DMS153 (cell line): ENCODE results near the gene NINL.
"Not testable (repeated sequence)": the region's sequence is repeated elsewhere in the genome, so short reads cannot be mapped to it uniquely, and the experiment has no call there.

Source experiments
- DNase-seq: peaks from one replicate; lab custom pipeline; 2025; lab: John Stamatoyannopoulos, UW

The NINL gene

DNA sequence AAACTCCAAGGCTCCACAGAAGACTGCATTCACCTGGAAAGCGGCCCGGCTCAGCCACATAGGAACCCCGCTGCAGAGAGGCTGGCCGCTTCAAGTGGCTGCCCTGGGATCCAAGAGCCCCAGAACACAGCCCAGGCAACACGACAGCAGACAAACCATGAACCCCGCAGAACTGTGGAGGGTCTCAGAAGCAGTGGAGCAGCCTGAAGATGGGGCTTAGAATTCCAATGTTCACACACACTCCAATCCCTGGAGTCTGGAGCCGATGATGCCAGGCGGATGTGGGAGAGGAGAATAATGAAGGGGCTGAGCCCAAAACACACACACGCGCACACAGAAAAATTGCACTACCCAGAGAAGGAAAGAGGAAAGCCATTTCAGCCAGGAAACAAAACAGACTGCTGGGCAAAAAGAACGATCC is 52.4 kb downstream of the NINL start:
- no peak for DNase-seq

DNA sequence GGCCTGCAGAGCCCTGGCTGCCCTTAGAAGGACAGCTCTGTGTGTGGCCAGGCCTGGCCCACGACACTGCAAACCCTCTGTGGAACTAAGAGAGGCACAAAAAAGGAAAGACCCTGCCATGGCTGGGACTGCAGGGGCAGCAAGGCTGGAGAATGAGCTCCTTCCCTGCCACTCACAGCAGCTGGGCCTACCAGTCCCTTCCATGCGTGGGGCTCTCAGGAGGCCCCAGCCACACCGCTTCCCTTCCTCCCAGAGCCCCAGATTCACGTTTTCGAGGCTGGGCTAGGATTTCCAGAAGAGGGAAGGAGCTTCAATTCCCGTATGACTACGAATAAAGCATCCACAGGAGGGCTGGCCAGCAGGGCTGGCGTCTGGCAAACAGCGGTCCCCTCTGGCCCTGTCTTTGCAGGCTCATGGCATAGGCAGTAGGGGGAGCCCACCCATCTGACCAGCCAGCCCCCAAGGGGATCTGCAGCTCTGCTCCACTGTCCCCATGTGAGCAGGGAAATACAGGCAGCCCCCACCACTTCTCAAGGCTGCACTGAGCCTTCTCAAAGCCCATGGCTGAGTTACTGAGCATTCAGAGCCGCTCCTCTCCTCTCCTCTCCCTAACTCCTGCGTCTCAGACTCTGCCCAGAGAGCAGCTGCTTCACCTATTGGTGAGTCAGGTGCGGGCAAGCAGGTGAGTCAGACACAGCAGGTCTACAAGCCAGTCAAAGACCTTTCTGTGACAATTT is 53.1 kb downstream of the NINL start:
- DNase-seq, result no peak

DNA sequence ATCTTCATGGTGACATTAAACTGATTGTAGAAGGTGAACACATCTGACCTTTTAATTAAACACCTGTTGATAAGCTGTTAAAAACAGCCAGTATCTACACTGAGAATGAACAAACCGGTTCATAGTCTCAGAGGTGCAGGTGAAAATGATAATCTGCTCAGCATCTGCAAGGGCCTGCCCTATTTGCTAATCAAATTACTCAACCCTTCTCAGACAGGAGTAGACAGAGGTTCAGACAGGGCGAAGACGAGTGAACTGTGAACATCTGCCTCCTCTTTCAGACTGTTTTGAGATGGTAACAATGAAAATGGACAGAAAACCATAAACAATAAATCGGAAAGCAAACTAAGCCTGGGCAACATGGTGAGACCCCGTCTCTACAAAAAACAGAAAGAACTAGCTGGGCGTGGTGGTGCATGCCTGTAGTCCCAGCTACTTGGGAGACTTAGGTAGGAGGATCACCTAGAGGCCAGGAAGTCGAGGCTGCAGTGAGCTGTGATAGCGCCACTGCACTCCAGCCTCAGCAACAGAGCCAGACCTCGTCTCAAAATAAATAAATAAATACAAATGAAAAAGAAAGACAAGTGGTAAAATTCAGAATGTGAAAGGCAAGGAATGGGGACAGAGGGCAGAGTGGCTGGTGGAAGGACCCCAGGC is 55.9 kb downstream of the NINL start:
- DNase-seq, result no peak

DNA sequence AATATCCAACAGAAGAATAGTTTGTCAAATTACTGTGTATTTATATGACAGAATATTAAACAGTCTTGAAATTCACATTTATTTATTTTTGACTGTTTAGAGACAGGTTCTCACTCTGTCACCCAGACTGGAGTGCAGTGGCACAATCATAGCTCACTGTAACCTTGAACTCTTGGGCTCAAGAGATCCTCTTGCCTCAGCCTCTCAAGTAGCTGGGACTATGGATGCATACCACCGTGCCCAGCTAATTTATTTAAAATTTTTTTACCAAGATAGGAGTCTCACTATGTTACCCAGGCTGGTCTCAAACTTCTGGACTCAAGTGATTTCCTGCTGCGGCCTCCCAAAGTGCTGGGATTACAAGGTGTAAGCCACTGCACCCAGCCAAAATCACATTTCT is 57.4 kb downstream of the NINL start:
- DNase-seq, result no peak

DNA sequence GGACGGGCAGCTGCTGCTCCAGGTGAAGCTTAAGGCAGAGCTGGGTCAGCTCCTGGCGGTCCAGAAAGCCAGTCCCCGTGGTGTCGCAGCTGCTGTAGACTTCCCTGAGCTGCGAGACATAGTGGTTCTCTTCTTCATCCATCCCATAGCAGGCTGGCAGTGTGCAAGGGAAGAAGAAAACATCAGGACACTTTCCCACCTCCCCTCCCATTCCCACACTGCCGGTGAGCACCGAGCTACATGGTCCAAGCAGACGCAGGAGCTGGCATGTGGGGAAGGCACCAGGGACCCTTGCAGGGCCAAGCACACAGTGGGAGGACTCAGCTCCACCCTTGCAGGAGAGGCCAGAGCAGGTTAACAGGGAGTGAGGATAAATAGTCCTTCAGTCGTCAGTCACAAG is 58.9 kb downstream of the NINL start:
- no peak for DNase-seq

DNA sequence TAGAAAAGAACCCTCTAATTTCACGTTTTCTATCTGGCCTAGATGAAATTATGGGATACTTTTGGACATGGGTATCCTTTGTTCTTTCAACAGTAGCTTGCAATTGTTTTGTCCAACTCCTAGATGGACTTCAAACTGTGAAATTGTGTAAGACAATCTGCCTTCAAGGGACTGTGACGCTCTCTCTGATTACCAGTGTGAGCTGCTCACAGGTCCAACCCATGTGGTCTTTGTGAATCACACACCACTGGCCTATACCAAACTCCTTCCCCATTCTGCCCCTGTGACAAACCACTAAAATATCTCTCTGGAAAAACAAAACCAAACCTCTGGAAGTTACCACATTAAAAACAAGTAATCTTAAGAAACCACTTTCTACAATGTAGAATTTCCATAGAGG is 59.5 kb downstream of the NINL start:
- DNase-seq, result no peak

DNA sequence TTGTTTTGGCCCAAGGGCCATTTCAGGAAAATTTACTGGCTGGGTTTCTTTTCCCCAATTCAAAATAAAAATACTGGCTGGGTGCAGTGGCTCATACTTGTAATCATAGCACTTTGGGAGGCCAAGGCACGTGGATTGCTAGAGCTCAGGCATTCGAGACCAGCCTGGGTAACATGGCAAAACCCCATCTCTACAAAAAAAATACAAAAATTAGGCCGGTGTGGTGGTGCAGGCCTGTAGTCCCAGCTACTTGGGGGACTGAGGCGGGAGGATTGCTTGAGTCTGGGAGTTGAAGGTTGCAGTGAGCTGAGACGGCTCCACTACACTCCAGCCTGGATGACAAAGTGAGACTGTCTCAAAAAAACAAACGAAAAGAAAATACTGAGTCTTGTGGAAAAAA is 60.0 kb downstream of the NINL start:
- no peak for DNase-seq

DNA sequence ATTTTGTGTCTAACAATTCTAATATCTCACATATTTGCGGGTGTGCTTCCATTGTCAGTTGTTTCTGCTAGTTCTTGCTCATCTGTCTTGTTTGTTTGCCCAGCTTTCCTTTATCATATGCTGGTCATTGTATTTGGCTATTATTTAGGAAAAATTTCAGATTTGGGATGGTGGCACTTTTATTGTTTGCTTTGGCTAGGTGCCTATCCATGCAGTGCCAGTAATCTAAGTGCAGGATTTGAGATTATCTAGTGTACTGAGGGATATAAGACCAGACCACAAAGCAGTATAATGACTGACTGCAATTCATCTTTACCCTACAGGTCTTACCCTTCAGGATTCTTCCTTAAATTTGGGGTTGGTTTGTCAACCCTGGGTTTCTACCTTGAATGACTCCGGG is 63.9 kb downstream of the NINL start:
- no peak for DNase-seq

DNA sequence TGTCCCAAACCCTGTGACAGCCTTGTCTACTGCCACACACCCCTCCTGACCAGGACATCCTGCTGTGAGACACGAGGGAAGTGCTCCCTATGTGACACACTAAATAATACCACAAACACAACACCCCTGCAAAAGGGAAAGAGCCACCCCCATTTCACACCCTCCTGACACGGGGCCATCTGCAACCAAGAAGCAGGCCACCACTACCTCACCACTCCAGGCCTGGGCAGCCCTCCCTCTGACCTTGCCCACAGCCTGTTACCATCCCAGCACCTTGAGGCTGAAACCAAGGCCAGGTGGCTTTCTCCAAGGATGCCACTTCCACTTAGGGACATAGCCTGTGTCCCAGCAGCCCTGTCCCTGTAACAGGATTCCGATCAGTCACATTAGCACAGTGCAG is 68.2 kb downstream of the NINL start:
- DNase-seq, result no peak

DNA sequence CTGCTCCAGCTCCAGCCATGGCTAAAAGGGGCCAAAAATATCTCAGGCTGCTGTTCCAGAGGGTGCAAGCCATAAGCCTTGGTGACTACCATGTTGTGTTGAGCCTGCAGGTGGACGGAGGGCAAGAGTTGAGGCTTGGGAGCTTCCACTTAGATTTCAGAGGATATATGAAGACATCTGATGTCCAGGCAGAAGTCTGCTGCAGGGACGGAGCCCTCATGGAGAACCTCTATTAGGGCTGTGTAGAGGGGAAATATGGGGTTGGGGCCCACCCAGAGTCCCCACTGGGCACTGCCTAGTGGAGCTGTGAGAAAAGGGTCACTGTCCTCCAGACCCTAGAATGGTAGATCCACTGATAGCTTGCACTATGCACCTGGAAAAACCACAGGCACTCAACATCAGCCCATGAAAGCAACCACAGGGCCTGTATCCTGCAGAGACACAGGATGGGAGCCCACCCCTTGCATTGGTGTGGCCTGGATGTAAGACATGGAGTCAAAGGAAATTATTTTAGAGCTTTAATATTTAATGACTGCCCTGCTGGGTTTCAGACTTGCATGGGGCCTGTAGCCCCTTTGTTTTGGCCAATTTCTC is 70.5 kb downstream of the NINL start:
- DNase-seq, result no peak

DNA sequence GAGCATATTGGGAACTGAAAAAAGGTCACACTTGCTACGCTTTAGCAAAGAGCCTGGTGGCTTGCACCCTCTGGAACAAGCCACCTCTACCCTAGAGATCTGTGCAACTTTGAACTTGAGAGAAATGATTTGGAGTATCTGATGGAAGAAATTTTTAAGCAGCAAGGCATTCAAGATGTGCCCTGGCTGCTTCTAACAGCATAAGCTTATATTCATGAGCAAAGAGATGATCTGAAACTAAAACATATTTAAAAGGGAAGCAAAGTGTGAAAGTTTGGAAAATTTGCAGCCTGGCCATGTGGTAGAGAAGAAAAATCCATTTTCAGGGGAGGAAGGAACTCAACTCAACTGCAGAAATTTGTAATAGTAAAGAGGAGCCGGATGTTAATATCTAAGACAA is 71.1 kb downstream of the NINL start:
- DNase-seq, result no peak

DNA sequence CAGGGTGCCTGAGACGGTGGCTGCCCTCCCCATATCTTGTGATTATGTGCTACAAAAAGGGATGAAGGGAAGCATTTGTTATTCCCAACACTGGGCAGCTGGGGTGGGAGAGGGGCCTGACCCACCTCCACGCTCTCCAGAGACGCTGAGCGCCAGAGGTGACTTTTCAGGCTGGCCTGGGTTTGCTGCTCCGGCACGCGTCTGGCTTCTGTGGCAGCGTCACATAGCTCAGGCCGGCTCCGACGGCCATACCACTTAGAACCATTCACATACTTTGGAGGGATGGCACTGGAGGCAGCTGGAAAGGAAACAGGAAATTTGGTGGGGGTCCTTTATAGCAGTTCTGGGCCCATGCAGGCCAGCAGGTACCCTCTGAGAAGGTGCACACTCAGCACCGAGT is 72.6 kb downstream of the NINL start:
- no peak for DNase-seq

DNA sequence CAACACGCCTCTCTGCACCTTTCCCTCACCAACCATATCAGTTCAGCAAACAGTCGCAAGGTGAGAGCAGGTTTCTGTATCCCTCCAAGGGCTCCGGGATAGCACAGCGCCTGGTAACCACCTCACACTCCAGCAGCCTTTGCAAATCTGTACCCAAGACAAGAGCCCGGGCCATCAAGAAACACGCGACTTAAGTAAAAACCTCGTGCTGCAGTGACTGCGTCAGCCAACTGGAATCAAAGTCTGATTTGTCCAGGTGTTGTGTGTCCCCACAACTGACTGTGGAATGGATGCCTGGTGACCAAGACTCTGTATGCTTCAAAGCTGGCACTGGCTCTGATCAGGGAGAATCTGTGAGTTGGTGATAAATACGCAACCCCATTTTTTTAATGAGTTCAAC is 74.1 kb downstream of the NINL start:
- DNase-seq, result no peak

DNA sequence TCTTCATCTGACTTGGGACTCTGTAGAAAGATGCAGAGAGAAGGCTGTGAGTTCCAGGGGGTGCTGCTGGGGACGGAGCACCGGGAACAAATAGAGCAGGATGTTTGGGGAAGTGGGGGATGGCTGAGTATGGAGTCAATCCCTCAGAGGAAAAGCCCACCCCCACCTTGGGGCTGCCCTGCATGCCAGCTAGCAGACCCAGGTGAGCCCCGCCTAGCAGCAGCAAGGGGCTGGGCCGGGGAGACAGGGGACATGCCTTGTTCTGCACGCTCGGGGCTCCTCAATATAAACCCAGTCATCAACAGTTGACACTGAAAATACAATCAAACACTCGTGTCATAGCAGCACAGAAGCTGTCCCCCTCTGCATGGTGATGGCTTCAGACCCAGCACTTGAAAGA is 74.6 kb downstream of the NINL start:
- no peak for DNase-seq

DNA sequence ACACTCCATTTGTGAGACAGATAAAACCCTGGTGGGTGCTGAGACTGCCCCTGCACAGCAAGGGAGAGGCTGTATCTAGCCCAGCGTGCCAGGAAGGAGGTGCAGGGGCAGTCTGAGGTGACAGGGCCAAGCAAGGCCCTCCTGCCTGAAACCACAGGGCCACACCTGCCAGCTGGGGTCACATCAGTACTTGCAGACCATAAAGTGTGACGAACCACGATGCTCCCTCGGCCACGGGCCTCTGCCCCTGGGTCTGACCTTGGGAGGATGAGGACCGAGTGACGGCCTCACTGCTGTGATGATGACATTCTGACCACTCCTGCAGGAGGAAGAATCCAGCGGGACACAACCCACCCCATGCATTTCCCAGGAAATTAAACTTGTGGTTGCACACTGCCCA is 75.1 kb downstream of the NINL start:
- DNase-seq, result no peak

DNA sequence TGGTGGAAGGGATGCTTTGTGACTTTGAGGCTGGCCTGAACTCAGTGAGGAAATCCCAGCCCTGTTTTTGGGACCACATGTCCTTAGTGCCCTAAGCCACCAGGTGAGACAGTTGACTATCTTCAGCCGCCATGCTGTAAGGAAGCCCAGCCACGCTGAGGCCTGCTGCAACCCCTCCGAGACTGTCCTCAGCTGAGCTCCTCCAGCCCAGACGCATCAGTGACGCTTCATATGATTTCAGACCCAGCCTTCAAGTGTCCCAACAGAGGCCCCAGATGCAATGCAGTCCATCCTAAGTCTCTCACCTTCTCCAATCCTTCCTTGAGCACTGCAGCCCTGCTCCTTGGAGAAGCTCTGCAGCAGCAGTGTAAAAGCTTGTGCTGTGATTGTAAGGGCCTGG is 76.2 kb downstream of the NINL start:
- DNase-seq, result no peak

DNA sequence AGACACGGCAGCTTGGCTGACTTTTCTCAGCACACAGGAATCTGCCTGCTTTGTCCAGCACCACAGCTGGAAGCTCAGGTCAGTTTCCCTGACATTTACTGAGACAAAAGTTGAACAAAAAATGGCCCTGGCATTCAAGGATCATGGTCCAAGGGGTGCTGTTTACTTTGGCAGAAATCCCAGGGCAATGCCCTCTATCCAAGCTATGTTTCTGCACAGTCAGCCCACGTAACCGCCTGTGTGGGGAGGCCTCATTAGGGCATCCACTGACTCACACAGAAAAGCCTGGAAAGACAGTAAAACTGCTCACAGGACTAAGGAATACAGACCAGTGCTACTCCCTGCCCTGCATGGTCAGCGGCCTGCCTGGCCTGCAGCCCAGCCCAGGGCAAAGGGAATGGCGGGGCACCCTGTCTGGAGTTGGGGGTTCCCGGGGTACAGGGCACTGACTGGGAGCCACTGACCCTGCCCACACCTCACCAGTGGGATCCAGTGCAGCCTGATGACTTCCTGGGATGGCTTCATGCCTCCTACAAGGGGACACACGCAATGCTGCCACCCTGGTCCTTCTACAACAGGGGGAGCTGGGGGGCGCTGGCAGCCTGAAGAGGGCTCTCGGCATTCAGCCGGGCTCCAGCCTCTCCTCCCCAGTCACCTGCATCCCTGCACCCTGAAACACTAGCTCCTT is 77.1 kb downstream of the NINL start:
- no peak for DNase-seq

DNA sequence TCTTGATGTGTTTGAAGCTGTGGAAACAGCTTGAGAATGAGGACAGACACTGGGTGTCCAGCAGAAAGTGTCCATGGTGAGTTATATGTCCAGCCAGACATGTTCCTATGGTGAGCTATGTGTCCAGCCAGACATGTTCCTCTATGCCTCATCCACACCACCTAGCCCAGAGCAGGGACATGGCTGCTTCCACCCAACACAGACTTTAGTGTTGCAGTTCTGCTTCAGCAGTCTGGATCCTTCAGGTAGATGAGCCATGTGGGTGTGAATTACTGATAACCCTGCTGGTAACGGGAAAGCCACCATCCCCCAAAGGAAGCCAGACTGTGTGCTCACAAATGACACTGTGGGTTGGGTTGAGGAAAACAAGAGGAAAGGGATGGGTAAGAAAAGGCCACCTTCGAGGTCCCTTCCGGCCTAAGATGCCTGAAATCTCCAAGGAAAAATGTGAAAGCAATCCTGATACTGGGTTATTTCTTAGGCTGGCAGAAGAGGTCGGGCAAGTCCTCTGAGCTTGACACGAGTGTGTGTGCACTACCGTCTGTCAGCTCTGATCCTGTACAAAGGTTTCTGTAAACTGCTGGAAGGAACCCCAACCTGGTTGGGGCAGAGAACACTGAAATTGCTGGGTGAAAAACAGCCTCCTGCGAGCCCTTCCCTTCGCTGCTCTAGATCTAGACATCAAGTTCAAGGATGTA is 77.8 kb downstream of the NINL start:
- no peak for DNase-seq

DNA sequence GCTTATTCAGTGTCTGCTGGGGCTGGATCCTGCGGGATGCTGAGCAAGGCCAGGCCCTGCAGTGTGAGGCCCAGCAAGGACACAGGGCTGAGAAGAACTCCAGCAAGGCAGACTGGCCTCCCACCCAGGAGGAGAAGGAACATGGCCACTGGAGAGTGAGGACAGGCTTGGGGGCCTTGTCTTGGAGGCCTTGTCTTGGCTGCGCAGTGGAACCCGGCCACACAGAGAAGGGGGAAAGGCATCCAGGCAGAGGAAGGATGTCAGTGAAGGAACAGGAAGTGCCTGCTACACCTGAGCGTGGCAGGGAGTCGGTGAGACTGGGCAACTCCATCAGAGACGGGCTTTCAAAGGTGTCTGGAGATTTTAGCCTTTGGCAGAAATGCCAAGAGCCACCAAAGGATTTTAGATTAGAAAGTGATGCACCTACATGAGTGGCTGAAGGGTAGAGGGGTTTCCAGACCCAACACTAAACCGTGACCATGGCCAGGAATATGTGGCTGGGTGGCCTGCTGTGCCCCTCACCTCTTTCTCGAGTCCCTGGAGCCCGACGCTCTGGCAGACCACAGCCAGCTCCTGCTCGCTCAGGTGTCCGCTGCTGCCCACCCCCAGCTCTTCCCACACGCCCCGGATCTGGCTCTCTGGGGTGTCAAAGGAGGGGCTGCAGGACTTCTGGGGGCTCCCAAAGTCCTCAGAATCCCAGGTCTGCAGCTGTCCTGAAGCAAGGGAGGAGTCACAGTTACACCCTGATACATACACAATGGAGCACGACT is 80.8 kb downstream of the NINL start:
- no peak for DNase-seq

DNA sequence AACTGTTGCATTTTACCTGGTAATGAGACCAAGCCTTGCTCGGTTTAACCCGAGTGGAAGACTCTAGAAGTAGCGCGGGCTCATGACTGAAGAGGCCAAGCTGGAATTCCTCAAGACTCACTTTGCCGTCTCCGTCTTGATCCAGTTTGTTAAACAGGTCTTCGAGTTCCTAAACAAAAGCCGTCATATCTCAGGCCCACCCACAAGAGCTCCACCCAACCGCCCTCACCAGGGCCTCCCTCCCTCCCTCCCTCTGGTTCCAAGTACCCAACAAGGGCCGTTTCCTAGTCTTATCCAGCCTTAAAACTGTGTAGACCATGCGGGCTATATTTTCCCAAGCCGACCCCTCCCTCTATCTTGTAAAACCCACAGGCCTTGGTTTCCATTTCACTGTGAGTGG is 81.4 kb downstream of the NINL start:
- DNase-seq, result no peak

DNA sequence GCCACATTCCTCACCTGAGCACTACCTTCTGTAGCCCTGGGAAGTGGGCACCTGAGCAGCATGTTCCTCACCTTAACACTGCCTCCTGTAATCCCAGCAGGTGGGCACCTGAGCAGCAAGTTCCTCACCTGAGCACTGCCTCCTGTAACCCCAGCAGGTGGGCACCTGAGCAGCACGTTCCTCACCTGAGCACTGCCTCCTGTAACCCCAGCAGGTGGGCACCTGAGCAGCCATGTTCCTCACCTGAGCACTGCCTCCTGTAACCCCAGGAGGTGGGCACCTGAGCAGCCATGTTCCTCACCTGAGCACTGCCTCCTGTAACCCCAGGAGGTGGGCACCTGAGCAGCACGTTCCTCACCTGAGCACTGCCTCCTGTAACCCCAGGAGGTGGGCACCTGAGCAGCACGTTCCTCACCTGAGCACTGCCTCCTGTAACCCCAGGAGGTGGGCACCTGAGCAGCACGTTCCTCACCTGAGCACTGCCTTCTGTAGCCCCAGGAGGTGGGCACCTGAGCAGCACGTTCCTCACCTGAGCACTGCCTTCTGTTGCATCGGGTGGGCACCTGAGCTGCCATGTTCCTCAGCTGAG is 82.2 kb downstream of the NINL start:
- not testable (repeated sequence) for DNase-seq
